Subcutaneous abdominal adipose tissue (tissue), 5 donors: ENCODE data around the gene KLF17.

Source experiments
- H3K27ac ChIP-seq: one replicate; pipeline ENCODE4 v1.7.0; 2013; ENCODE audit warnings: low read depth, mild to moderate bottlenecking, inconsistent platforms, low read length, moderate library complexity
- H3K27me3 ChIP-seq, 5 donors: one replicate each; pipeline ENCODE4 v1.7.0; 2013; ENCODE audit warnings: low read length in 5 of 5, inconsistent platforms in 1 of 5; ENCODE audit not compliant: control insufficient read depth in 5 of 5, insufficient read depth in 4 of 5
- H3K36me3 ChIP-seq, 5 donors: one replicate each; pipeline ENCODE4 v1.7.0; 2013; ENCODE audit warnings: low read length in 5 of 5; ENCODE audit not compliant: control insufficient read depth in 5 of 5, insufficient read depth in 5 of 5
- H3K4me1 ChIP-seq, 5 donors: one replicate each; pipeline ENCODE4 v1.7.0; 2013; ENCODE audit warnings: low read length in 5 of 5, mild to moderate bottlenecking in 3 of 5, moderate library complexity in 1 of 5; ENCODE audit not compliant: control insufficient read depth in 5 of 5, insufficient read depth in 5 of 5
- H3K4me3 ChIP-seq, 5 donors: one replicate each; pipeline ENCODE4 v1.7.0; 2013; ENCODE audit warnings: low read length in 5 of 5, low read depth in 1 of 5
- H3K9ac ChIP-seq, 5 donors: one replicate each; pipeline ENCODE4 v1.7.0; 2013; ENCODE audit warnings: low read length in 5 of 5, mild to moderate bottlenecking in 4 of 5, moderate library complexity in 3 of 5
- H3K9me3 ChIP-seq, 5 donors: one replicate each; pipeline ENCODE4 v1.7.0; 2013; ENCODE audit warnings: low read length in 5 of 5; ENCODE audit not compliant: control insufficient read depth in 5 of 5
- donor health status: healthy.
- donor health status: healthy.
- donor health status: healthy.
- donor health status: healthy.
- donor health status: healthy.

KLF17 gene

DNA sequence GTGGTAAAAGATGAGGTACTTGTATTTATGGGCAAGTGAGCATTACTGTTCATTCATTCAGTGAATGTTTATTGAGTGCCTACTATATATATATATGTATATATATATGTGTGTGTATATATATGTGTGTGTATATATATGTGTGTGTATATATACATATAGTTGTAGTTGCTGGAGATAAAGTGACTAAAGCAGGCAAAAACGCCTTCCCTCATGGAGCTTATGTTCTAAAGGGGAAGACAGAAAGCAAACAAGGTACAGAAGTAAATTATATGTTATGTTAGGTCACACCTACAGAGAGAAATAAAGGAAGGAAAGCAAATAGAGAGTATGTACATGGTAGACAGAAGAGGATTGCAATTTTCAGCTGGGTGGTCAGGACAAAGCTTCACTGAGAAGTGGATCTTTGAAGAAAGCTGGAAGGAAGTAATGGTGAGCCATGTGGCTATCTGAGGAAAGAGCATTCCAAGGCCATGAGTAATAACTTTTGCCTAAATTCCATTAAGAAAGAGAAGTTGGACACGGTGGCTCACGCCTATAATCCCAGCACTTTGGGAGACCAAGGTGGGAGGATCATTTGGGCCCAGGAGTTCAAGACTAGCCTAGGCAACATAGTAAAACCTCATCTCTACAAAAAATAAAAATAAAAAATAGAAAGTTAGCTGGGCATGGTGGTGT, 33.5 kb upstream of the KLF17 start:
- H3K4me3 ChIP-seq: no peak overlapping the region
- H3K27ac ChIP-seq: no peak overlapping the region
- no peaks in the 10 kb centered on the region for H3K9me3 ChIP-seq
- peaks cover 0 to 4% (median 2%) of the 10 kb centered on the region in 5 donors for H3K27me3 ChIP-seq
- H3K9ac ChIP-seq: no peak overlapping the region
- no peaks in the 10 kb centered on the region for H3K36me3 ChIP-seq
- peaks cover 0 to 9% (median 0%) of the 10 kb centered on the region in 5 donors for H3K4me1 ChIP-seq

DNA sequence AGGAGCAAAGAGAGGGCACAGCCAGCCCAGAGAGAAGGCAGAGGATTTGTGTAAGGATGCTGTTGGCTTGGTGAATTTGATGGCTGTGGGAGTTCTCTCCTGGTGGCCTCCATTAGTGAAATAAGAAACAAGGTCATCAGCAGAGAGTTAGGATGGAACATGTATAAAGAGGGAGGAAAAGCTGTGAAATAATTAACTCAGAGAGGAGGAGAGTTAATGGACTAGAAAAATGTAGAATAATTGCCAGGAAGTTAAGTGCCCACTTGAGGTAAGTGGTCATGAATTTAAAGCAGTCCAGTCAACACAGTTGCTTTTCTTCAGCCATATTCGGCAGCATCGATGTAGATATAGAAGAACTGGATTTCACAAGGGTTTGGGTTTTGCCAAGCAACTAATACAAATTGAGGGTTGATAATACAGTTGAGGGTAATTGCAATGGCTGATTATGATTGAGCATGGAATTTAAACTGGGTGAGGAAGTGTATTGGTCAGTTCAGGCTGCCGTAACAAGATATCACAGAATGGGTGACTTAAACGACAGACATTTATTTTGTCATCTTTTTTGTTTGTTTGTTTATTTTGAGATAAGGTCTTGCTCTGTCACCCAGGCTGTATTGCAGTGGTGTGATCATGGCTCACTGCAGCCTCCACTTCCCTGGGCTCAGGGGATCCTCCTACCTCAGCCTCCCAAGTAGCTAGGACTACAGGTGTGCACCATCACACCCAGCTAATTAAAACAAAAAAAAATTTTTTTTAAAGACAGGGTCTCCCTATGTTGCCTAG, 31.7 kb upstream of the KLF17 start:
- H3K9me3 ChIP-seq: no peaks in the 10 kb centered on the region
- no peak overlapping the region for H3K27ac ChIP-seq
- no peak overlapping the region for H3K4me3 ChIP-seq

DNA sequence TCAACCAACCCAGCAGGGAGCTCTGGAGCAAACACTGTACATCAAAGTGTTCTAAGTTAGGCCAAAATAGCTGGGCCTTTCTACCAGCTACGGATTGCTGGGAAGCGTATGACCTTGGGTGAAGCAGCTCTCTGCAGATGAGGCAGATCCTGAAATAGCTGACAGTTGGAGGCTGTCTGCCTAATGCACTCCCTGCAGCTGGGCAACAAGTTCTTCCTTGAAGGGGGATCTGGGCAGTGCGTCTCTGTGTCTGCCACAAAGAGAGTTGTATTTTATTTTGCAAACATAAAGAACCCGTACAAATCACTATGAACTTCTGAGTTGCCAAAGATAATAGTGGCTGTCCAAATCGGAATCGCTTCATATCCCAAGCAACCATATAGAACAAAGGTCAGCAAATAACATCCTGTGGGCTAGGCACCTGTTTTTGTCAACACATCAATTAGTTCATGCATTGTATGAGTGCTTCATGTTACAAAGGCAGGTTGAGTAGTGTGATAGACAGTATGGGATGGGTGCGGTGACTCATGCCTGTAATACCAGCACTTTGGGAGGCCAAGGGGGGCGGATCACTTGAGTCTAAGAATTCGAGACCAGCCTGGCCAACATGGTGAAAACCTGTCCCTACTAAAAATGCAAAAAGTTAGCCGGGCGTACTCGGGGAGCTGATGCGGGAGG, 29.1 kb upstream of the KLF17 start:
- H3K9ac ChIP-seq: no peak overlapping the region
- no peak overlapping the region for H3K27ac ChIP-seq
- no peak overlapping the region for H3K4me3 ChIP-seq
- peaks cover 0 to 2% (median 0%) of the 10 kb centered on the region in 5 donors for H3K9me3 ChIP-seq
- H3K27me3 ChIP-seq: peaks cover 0 to 4% (median 0%) of the 10 kb centered on the region in 5 donors
- no peaks in the 10 kb centered on the region for H3K36me3 ChIP-seq
- H3K4me1 ChIP-seq: peaks cover 0 to 9% (median 0%) of the 10 kb centered on the region in 5 donors

More for the DNA sequence above, 31.7 kb upstream of the KLF17 start:
- H3K36me3 ChIP-seq: no peaks in the 10 kb centered on the region
- peaks cover 0 to 9% (median 0%) of the 10 kb centered on the region in 5 donors for H3K4me1 ChIP-seq
- no peak overlapping the region for H3K9ac ChIP-seq
- H3K27me3 ChIP-seq: peaks cover 0 to 4% (median 2%) of the 10 kb centered on the region in 5 donors

DNA sequence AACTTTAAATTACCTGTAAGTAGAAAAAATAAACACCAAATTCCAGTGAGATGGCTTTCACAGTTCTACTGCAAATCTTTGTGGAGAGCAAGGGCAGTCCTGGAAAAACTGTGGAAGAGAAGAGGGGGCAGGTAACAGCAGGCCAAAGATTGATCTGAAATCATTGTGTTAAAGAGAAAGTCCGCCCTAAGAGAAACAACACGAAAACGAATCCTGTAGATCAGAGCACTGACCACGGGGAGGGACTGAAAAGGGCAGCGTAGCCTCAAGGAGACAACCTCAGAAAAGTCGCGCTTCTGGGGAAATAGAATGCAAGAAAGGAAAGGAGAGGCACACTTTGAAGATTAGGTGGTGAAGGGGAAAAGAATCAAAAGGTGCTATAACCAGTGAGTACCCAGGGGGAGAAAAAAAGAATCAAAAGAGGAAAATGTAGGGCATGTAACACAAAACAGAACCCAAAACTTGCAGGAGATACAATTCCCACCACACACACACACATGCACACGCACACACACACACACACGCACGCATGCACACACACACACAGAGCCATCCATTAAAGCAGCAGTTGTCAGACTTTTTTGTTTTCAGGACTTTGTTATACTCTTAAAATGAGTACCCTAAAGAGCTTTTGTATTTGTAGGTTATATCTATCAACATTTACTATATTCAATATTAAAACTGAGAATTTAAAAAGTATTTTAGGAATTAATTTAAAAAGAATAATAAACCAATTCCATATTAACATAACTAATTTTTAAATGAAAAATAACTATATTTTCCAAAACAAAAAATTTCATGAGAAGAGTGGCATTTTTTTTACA, 28.0 kb upstream of the KLF17 start:
- Histone ChIP-seq H3K4me3 (no peak overlapping the region), H3K27ac (no peak overlapping the region), H3K36me3 (no peaks in the 10 kb centered on the region), H3K27me3 (peaks cover 0 to 4% (median 0%) of the 10 kb centered on the region in 5 donors), H3K4me1 (peaks cover 0 to 9% (median 0%) of the 10 kb centered on the region in 5 donors), H3K9me3 (peaks cover 0 to 3% (median 0%) of the 10 kb centered on the region in 5 donors), H3K9ac (no peak overlapping the region)

DNA sequence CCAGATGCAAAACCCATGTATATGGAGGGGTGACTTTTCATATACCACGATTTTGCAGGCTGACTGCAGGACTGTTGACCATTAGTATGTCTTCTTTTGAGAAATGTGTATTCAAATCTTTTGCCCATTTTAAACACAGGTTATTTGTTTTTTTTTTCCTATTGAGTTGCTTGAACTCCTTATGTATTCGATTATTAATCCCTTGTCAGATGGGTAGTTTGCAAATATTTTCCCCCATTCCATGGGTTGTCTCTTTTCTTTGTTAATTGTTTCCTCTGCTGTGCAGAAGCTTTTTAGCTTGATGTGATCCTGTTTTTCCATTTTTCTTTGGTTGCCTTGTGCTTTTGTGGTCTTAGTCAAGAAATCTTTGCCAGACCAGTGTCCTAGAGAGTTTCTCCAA, 24.6 kb upstream of the KLF17 start:
- H3K4me1 ChIP-seq: peaks cover 0 to 7% (median 0%) of the 10 kb centered on the region in 5 donors
- no peak overlapping the region for H3K4me3 ChIP-seq
- H3K27ac ChIP-seq: no peak overlapping the region
- H3K9ac ChIP-seq: no peak overlapping the region
- no peaks in the 10 kb centered on the region for H3K27me3 ChIP-seq
- no peaks in the 10 kb centered on the region for H3K36me3 ChIP-seq
- H3K9me3 ChIP-seq: peaks cover 0 to 3% (median 0%) of the 10 kb centered on the region in 5 donors

DNA sequence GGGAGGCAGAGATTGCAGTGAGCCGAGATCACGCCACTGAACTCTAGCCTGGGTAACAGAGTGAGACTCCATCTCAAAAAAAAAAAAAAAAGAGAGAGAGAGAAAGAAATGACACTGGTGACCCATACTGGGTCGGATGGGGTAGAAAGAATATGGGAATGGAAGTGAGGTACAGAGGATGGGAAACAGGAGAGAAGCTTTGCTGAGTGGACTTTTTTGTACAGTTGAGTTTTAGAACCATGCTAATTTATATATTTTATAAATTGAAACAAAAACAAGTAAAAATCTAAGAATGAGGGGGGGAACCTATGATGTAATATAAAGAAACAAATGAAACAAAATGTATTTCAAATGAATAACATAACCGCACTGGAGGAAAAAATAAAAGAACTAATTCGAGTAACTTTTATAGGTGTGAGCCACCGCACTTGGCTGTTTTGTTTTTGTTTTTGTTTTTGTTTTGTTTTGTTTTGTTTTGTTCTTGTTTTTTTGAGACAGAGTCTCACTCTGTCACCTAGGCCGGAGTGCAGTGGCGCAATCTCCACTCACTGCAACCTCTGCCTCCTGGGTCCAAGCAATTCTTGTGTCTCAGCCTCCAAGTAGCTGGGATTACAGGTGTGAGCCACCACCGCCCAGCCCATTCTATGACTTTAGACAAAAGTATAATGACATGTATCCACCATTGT, 18.3 kb upstream of the KLF17 start:
- H3K4me3 ChIP-seq: no peak overlapping the region
- no peak overlapping the region for H3K27ac ChIP-seq
- peaks cover 0 to 4% (median 0%) of the 10 kb centered on the region in 5 donors for H3K4me1 ChIP-seq
- H3K9me3 ChIP-seq: no peaks in the 10 kb centered on the region
- H3K27me3 ChIP-seq: peaks cover 0 to 3% (median 0%) of the 10 kb centered on the region in 5 donors
- H3K36me3 ChIP-seq: no peaks in the 10 kb centered on the region
- no peak overlapping the region for H3K9ac ChIP-seq

DNA sequence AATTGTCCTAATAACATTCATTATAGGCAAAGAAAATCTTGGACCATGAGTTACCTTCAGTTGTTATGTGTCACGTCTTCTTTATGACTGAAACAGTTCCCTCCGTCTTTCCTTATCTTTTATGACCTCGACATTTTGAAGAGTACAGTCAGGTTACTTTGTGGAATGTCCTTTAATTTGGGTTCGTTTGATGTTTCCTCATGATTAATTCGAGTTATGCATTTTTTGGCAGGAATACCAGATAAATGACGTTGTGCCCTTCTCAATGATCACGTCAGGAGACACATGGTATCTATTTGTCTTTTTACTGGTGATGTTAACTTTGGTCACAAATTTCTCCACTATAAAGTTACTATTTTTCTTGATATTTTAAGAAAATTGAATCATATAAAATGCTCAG, 17.3 kb upstream of the KLF17 start:
- H3K27ac ChIP-seq: no peak overlapping the region
- H3K36me3 ChIP-seq: no peaks in the 10 kb centered on the region
- peaks cover 0 to 7% (median 0%) of the 10 kb centered on the region in 5 donors for H3K27me3 ChIP-seq
- no peaks in the 10 kb centered on the region for H3K9me3 ChIP-seq
- no peak overlapping the region for H3K4me3 ChIP-seq
- no peak overlapping the region for H3K9ac ChIP-seq
- peaks cover 0 to 4% (median 0%) of the 10 kb centered on the region in 5 donors for H3K4me1 ChIP-seq

DNA sequence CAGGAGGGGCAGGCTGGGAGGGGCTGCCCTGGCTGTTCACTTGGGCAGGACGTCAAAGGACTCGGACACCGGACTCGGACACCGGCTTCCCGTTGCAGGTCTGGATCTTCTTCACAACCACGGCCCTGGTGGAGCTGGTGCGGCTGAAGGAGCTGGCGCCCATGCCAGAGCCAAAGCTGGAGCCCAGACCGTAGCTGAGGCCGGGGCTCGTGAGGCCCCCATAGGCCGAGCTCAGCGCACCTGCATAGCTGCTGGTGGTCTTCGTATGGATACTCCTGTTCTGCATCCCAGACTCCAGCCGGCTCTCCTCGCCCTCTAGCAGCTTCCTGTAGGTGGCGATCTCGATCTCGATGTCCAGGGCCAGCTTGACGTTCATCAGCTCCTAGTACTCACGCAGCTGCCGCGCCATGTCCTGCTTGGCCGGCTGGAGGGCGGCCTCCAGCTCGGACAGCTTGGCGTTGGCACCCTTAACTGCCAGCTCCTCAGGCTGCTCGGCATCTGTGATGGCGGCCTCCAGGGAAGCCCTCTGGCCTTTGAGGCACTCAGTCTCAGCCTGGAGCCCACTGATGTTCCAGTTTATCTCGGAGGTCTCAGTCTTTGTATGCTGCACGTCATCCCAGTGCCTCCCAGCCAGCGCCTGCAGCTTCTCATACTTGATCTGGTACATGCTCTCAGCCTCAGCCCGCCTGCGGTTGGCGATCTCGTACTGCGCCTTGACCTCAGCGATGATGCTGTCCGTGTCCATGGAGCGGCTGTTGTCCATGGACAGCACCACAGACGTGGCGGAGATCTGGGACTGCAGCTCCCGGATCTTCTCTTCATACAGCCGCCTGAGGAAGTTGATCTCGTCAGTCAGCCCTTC, 15.1 kb upstream of the KLF17 start:
- Histone ChIP-seq H3K9ac (no peak overlapping the region), H3K27ac (no peak overlapping the region), H3K36me3 (no peaks in the 10 kb centered on the region), H3K27me3 (peaks cover 0 to 7% (median 2%) of the 10 kb centered on the region in 5 donors), H3K4me1 (peaks cover 0 to 4% (median 0%) of the 10 kb centered on the region in 5 donors), H3K4me3 (no peak overlapping the region), H3K9me3 (no peaks in the 10 kb centered on the region)
